Right cardiac atrium (tissue), 5 donors: ENCODE results near the gene LILRA5. TPM values are rescaled to one million over a fixed set of nuclear protein-coding genes. Genes with fewer than 3 reads are reported as not detected.
"Not testable (repeated sequence)": the region's sequence is repeated elsewhere in the genome, so short reads cannot be mapped to it uniquely, and the experiment has no call there.

Source experiments
- ATAC-seq, 2 donors: fragments of 200-7000 bp; cut with Tn5 transposase; one replicate each; pipeline versions ENCODE4 v1.8.0 to v1.9.1; 2020; ENCODE audit warnings: moderate library complexity in 2 of 2, mild to moderate bottlenecking in 1 of 2
- DNase-seq, 3 donors: peaks; one replicate each; pipeline ENCODE4 v3.0.0-alpha.2; 2020
- H3K27ac ChIP-seq: one replicate; pipeline ENCODE4 v1.5.1; 2013; ENCODE audit warnings: mild to moderate bottlenecking, low read length, control low read depth, moderate library complexity
- H3K27me3 ChIP-seq: one replicate; pipeline ENCODE4 v1.6.1; 2013; ENCODE audit not compliant: control insufficient read depth, insufficient read depth
- H3K4me1 ChIP-seq: one replicate; pipeline ENCODE4 v1.6.1; 2013; ENCODE audit warnings: low read length; ENCODE audit not compliant: control insufficient read depth, insufficient read depth
- H3K4me3 ChIP-seq: one replicate; pipeline ENCODE4 v1.5.1; 2013; ENCODE audit warnings: low read length, control low read depth
- H3K9me3 ChIP-seq: one replicate; pipeline ENCODE4 v1.6.1; 2013; ENCODE audit warnings: low read length; ENCODE audit not compliant: control insufficient read depth
- WGBS: extraction: QIAGEN DNeasy Blood & Tissue Kit; methylation state at CpG from one replicate; pipeline ENCODE4 v1.1.7; 2013; 5-methylcytosine and 5-hydroxymethylcytosine counted together
- intact Hi-C, 4 donors: fragments of 100-400 bp; cut with DNase I; formaldehyde crosslinking; loops; one replicate each; pipeline versions ENCODE4 v1.11.0 to v1.14.0; 2022 to 2023
- polyA plus RNA-seq: library from polyadenylated mRNA; stranded (reverse); fragments of 200-250 nt; gene quantifications from one replicate; pipeline ENCODE4 v1.2.3, GENCODE V29; 2013
- total RNA-seq, 4 donors: library from RNA; stranded (reverse); fragmentation: NEBNext Ultra II Directional; extraction: Animal tissue kit (Norgen Biotek cat#: 25700); gene quantifications; one replicate each; pipeline ENCODE4 v1.2.1, GENCODE V29; 2021
- donor health status: healthy with polysubstance abuse.
- donor health status: DM: no; HTN: yes; CAD: no.
- donor health status: DM: no; HTN: no; CAD: no.
- donor health status: DM: no; HTN: yes; CAD: no; lungs with severe emphysema.
- donor health status: DM: yes; HTN: yes; CAD: no.

Gene LILRA5
- total and polyA plus RNA-seq, 5 donors, result 0.61 to 2.7 (median 2.2) TPM

- 85% methylated on average over 5 of the region's 5 CpGs for WGBS
Observed at GRCh38 chr19:54299515-54299914, 13.5 kb downstream of the LILRA5 start.

GRCh38 chr19:54299126-54299498 lies 13.9 kb downstream of the LILRA5 start:
- ATAC-seq (no peak), DNase-seq (no peak)
- H3K27ac ChIP-seq, result no peak overlapping the region
- 60% methylated on average over 7 of the region's 7 CpGs for whole genome bisulfite sequencing
- H3K27me3 ChIP-seq, result no peaks in the 10 kb centered on the region
- H3K9me3 ChIP-seq, result no peaks in the 10 kb centered on the region
- no peak overlapping the region for H3K4me3 ChIP-seq
- intact Hi-C loops, result no loop called here
- no peaks in the 10 kb centered on the region for H3K4me1 ChIP-seq

More at GRCh38 chr19:54299515-54299914, 13.5 kb downstream of the LILRA5 start:
- Histone ChIP-seq H3K4me3 (no peak overlapping the region), H3K9me3 (no peaks in the 10 kb centered on the region), H3K27ac (no peak overlapping the region), H3K4me1 (no peaks in the 10 kb centered on the region), H3K27me3 (no peaks in the 10 kb centered on the region)
- DNase-seq (no peak), ATAC-seq (no peak)
- intact Hi-C loops, result no loop called here

GRCh38 chr19:54298357-54299125 lies 14.4 kb downstream of the LILRA5 start:
- Histone ChIP-seq H3K27ac (no peak overlapping the region), H3K9me3 (peaks cover 2% of the 10 kb centered on the region), H3K4me1 (no peaks in the 10 kb centered on the region), H3K27me3 (no peaks in the 10 kb centered on the region), H3K4me3 (no peak overlapping the region)
- WGBS, result 54% methylated on average over 4 of the region's 4 CpGs
- intact Hi-C loops, result no loop called here
- ATAC-seq (no peak), DNase-seq (no peak)

GRCh38 chr19:54297759-54298305 lies 15.1 kb downstream of the LILRA5 start:
- Histone ChIP-seq H3K4me3 (no peak overlapping the region), H3K9me3 (peaks cover 2% of the 10 kb centered on the region), H3K27ac (no peak overlapping the region), H3K27me3 (no peaks in the 10 kb centered on the region), H3K4me1 (no peaks in the 10 kb centered on the region)
- intact Hi-C loops, result no loop called here
- DNase-seq (no peak), ATAC-seq (no peak)
- WGBS, result 38% methylated on average over 7 of the region's 7 CpGs

- H3K4me1 ChIP-seq, result no peaks in the 10 kb centered on the region
- DNase-seq, result no peak
- intact Hi-C loops, result no loop called here
- H3K27me3 ChIP-seq, result no peaks in the 10 kb centered on the region
- H3K4me3 ChIP-seq, result no peak overlapping the region
- H3K9me3 ChIP-seq, result peaks cover 2% of the 10 kb centered on the region
- no peak overlapping the region for H3K27ac ChIP-seq
- 84% methylated on average over 6 of the region's 6 CpGs for WGBS
- no peak for ATAC-seq
Observed at GRCh38 chr19:54294539-54294938, 18.4 kb downstream of the LILRA5 start.

- H3K9me3 ChIP-seq, DNase-seq: not testable (repeated sequence)
- 54% methylated on average over 8 of the region's 8 CpGs for WGBS
Observed at GRCh38 chr19:54289160-54289559, 23.8 kb downstream of the LILRA5 start.

GRCh38 chr19:54287456-54287855 lies 25.5 kb downstream of the LILRA5 start:
- WGBS, result 65% methylated on average over 4 of the region's 4 CpGs
- H3K9me3 ChIP-seq, result no peaks in the 10 kb centered on the region
- no peak for ATAC-seq
- H3K4me3 ChIP-seq, result no peak overlapping the region
- intact Hi-C loops, result no loop called here
- H3K27ac ChIP-seq, result no peak overlapping the region
- no peak for DNase-seq
- no peaks in the 10 kb centered on the region for H3K27me3 ChIP-seq
- no peaks in the 10 kb centered on the region for H3K4me1 ChIP-seq

More at GRCh38 chr19:54289160-54289559, 23.8 kb downstream of the LILRA5 start:
- H3K4me1 ChIP-seq, H3K4me3 ChIP-seq, ATAC-seq, H3K27me3 ChIP-seq, H3K27ac ChIP-seq, intact Hi-C loops: not testable (repeated sequence)

GRCh38 chr19:54286283-54286682 lies 26.7 kb downstream of the LILRA5 start:
- 78% methylated on average over 10 of the region's 10 CpGs for WGBS
- H3K9me3 ChIP-seq, H3K4me3 ChIP-seq, H3K27ac ChIP-seq, ATAC-seq, DNase-seq, H3K27me3 ChIP-seq, H3K4me1 ChIP-seq, intact Hi-C loops: not testable (repeated sequence)

GRCh38 chr19:54285427-54286056 lies 27.4 kb downstream of the LILRA5 start:
- peak in 1 of 2 donors; percentile 50 for ATAC-seq
- 64% methylated on average over 11 of the region's 12 CpGs for WGBS
- DNase-seq, H3K27me3 ChIP-seq, H3K4me1 ChIP-seq, H3K27ac ChIP-seq, H3K9me3 ChIP-seq, H3K4me3 ChIP-seq, intact Hi-C loops: not testable (repeated sequence)

- intact Hi-C loops, result no loop called here
Observed at GRCh38 chr19:54282686-54283470, 30.1 kb downstream of the LILRA5 start.

GRCh38 chr19:54281729-54282075 lies 31.3 kb downstream of the LILRA5 start:
- DNase-seq, H3K27ac ChIP-seq, H3K9me3 ChIP-seq, H3K4me3 ChIP-seq, ATAC-seq, H3K4me1 ChIP-seq, H3K27me3 ChIP-seq, intact Hi-C loops: not testable (repeated sequence)
- 83% methylated on average over 5 of the region's 5 CpGs for WGBS

More at GRCh38 chr19:54282686-54283470, 30.1 kb downstream of the LILRA5 start:
- no peak overlapping the region for H3K27ac ChIP-seq
- ATAC-seq (peak in 1 of 2 donors; percentile 30), DNase-seq (no peak)
- H3K4me3 ChIP-seq, result no peak overlapping the region
- H3K9me3 ChIP-seq, result no peaks in the 10 kb centered on the region
- H3K27me3 ChIP-seq, result no peaks in the 10 kb centered on the region
- no peaks in the 10 kb centered on the region for H3K4me1 ChIP-seq
- 36% methylated on average over 9 of the region's 9 CpGs for WGBS
